Esophagus muscularis mucosa (tissue), 3 donors: Measurements from ENCODE around the gene MACROD2.

Experiments used
- POLR2AphosphoS5 ChIP-seq, 2 donors: sonication (generic); formaldehyde crosslinking; IDR thresholded peaks; one replicate each; pipeline ENCODE4 v1.6.1; 2017; ENCODE audit warnings: antibody characterized with exemption in 2 of 2
- TF ChIP-seq, protein P1 (sequence below), 3 experiments: fragments of 200-600 bp in 2 of 3; fragments of 450-650 bp in 1 of 3; sonication (generic) in 2 of 3; IDR thresholded peaks; one replicate each; pipeline ENCODE4 v1.5.1; 2017 to 2019; ENCODE audit warnings: antibody characterized with exemption in 3 of 3, mild to moderate bottlenecking in 2 of 3, moderate library complexity in 1 of 3

DNA sequence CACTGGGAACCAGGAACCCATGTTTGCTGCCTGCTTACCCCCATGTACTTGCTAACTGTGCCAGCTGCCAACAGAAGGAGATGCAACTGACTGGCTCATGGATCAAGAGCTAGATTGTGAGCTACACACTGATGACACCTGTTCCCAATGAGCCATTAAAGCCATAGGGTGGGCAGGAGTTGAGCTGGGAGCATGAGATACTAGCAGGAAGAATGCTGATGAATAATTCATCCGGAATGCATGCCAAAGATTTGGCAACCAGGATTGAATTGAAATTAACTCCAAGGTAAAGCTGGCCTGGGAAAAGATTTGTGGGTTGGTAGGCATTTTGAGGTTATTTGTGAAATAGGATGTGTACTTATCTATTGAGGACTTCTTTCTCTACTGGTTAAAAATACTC, 1946.8 kb downstream of the MACROD2 start:
- TF ChIP-seq, protein P1, sequence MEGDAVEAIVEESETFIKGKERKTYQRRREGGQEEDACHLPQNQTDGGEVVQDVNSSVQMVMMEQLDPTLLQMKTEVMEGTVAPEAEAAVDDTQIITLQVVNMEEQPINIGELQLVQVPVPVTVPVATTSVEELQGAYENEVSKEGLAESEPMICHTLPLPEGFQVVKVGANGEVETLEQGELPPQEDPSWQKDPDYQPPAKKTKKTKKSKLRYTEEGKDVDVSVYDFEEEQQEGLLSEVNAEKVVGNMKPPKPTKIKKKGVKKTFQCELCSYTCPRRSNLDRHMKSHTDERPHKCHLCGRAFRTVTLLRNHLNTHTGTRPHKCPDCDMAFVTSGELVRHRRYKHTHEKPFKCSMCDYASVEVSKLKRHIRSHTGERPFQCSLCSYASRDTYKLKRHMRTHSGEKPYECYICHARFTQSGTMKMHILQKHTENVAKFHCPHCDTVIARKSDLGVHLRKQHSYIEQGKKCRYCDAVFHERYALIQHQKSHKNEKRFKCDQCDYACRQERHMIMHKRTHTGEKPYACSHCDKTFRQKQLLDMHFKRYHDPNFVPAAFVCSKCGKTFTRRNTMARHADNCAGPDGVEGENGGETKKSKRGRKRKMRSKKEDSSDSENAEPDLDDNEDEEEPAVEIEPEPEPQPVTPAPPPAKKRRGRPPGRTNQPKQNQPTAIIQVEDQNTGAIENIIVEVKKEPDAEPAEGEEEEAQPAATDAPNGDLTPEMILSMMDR (IDR thresholded peaks at IDR 0.05) = no peak
- no peak for TF ChIP-seq POLR2AphosphoS5 (IDR thresholded peaks at IDR 0.05)
